GM18907 (cell line): ENCODE results near the gene CCDC6.

Source experiments
- ATAC-seq: cut with Tn5 transposase; IDR thresholded peaks from one replicate; pipeline ENCODE4 v1.9.1; 2021; ENCODE audit warnings: mild to moderate bottlenecking, moderate library complexity; ENCODE audit not compliant: unreplicated experiment

The CCDC6 gene

GRCh38 chr10:59907537-59907917, 1.2 kb upstream of the CCDC6 start:
- no peak for ATAC-seq

- peak; percentile 1 for ATAC-seq
Observed at GRCh38 chr10:59905731-59906416, 482 bp downstream of the CCDC6 start.

GRCh38 chr10:59905066-59905730, 1.2 kb downstream of the CCDC6 start:
- peak; percentile 60 for ATAC-seq

GRCh38 chr10:59904426-59905065, 1.8 kb downstream of the CCDC6 start:
- no peak for ATAC-seq

- ATAC-seq, result no peak
Observed at GRCh38 chr10:59903871-59904270, 2.5 kb downstream of the CCDC6 start.

GRCh38 chr10:59902016-59902415, 4.3 kb downstream of the CCDC6 start:
- ATAC-seq, result no peak

- no peak for ATAC-seq
Observed at GRCh38 chr10:59901470-59901869, 4.9 kb downstream of the CCDC6 start.

GRCh38 chr10:59900048-59900727, 6.2 kb downstream of the CCDC6 start:
- no peak for ATAC-seq

GRCh38 chr10:59898125-59898835, 8.1 kb downstream of the CCDC6 start:
- no peak for ATAC-seq

- ATAC-seq, result no peak
Observed at GRCh38 chr10:59896191-59896590, 10.2 kb downstream of the CCDC6 start.

GRCh38 chr10:59895629-59896116, 10.7 kb downstream of the CCDC6 start:
- no peak for ATAC-seq

- ATAC-seq, result no peak
Observed at GRCh38 chr10:59894114-59894513, 12.2 kb downstream of the CCDC6 start.

- no peak for ATAC-seq
Observed at GRCh38 chr10:59892697-59893096, 13.7 kb downstream of the CCDC6 start.

GRCh38 chr10:59891936-59892335, 14.4 kb downstream of the CCDC6 start:
- no peak for ATAC-seq

GRCh38 chr10:59891349-59891748, 15.0 kb downstream of the CCDC6 start:
- ATAC-seq, result no peak

GRCh38 chr10:59888781-59889435, 17.4 kb downstream of the CCDC6 start:
- no peak for ATAC-seq

- ATAC-seq, result no peak
Observed at GRCh38 chr10:59887972-59888640, 18.2 kb downstream of the CCDC6 start.

- ATAC-seq, result no peak
Observed at GRCh38 chr10:59887006-59887405, 19.4 kb downstream of the CCDC6 start.

GRCh38 chr10:59885430-59886134, 20.8 kb downstream of the CCDC6 start:
- ATAC-seq, result peak; percentile 83
